Activated CD4-positive, alpha-beta T cell treated with anti-CD3 and anti-CD28 coated beads for 36 hours (primary cell): ENCODE data around the gene AGBL1. TPM values are rescaled to one million over a fixed set of nuclear protein-coding genes. Genes with fewer than 3 reads are reported as not detected.

Experiments used
- ATAC-seq: fragments of 200-7000 bp; cut with Tn5 transposase; one replicate; pipeline ENCODE4 v1.10.0; 2021; ENCODE audit warnings: mild to moderate bottlenecking, moderate library complexity
- CTCF ChIA-PET: fragments of 350-600 bp; sonication (Branson Sonifier 250); formaldehyde crosslinking; loops from one replicate; lab custom pipeline; 2021; ENCODE audit warnings: antibody characterized with exemption; lab: Charles Lee
- POLR2A ChIA-PET: fragments of 350-600 bp; sonication (Branson Sonifier 250); formaldehyde crosslinking; loops from one replicate; lab custom pipeline; 2021; ENCODE audit warnings: antibody characterized with exemption, inconsistent platforms; lab: Charles Lee
- DNase-seq: peaks from one replicate; pipeline ENCODE4 v3.0.0-alpha.2; 2020
- H3K27ac Mint-ChIP-seq: one replicate; pipeline ENCODE4 v1.8.0; 2021; ENCODE audit warnings: mixed read lengths
- H3K27me3 Mint-ChIP-seq: one replicate; pipeline ENCODE4 v1.8.0; 2021; ENCODE audit warnings: mixed read lengths
- H3K36me3 Mint-ChIP-seq: one replicate; pipeline ENCODE4 v1.8.0; 2021; ENCODE audit warnings: low read depth, mixed read lengths
- H3K4me1 Mint-ChIP-seq: one replicate; pipeline ENCODE4 v1.8.0; 2021; ENCODE audit warnings: mixed read lengths
- H3K4me3 Mint-ChIP-seq: one replicate; pipeline ENCODE4 v1.8.0; 2021; ENCODE audit warnings: mild to moderate bottlenecking, moderate library complexity, mixed read lengths
- H3K9me3 Mint-ChIP-seq: one replicate; pipeline ENCODE4 v1.8.0; 2021; ENCODE audit warnings: low read depth, mixed read lengths
- intact Hi-C, 2 experiments: fragments of 100-400 bp; cut with DNase I in 1 of 2; cut with micrococcal nuclease in 1 of 2; formaldehyde crosslinking; loops; one replicate each; pipeline versions ENCODE4 v1.14.2 to v1.15.1; 2022 to 2024; cut with DNase I, micrococcal nuclease
- total RNA-seq, 2 experiments: library from RNA; stranded (reverse); gene quantifications; one replicate each; pipeline ENCODE4 v1.2.3, GENCODE V29; 2021

AGBL1 gene
- total RNA-seq, 2 experiments from 2014 or later = 0.04 to 0.05 TPM

DNA sequence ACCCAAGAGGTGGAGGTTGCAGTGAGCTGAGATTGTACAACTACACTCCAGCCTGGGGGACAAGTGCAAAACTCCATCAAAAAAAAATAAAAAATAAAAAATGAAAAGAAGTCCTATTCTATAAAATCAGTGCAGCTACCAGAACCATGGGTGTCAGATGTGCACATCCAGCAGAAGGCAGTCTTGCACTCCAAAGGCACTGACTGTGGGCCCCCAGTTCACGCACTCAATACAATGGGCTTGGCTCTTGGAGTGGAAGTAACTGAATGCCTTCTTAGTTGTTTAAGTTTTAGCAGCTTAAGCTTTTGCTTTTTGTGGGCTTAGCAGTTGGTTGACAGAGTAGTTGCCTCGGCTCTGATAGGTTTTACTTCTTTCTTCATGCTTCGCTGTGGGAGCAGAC lies 141.4 kb downstream of the AGBL1 start:
- CTCF ChIA-PET = interaction anchor here (0.6 kb wide), 2 partner anchors 722 to 1862 kb away, joined by 3 read pairs; no protein-coding TSS in a partner anchor
- POLR2A ChIA-PET = no interaction called here
- no peak for DNase-seq
- ATAC-seq = no peak
- Mint-ChIP-seq H3K4me1 (no peaks in the 10 kb centered on the region), H3K27ac (no peak overlapping the region), H3K9me3 (peaks cover 14% of the 10 kb centered on the region), H3K4me3 (no peak overlapping the region), H3K27me3 (peaks cover 15% of the 10 kb centered on the region), H3K36me3 (no peaks in the 10 kb centered on the region)
- intact Hi-C loops = no loop called here

DNA sequence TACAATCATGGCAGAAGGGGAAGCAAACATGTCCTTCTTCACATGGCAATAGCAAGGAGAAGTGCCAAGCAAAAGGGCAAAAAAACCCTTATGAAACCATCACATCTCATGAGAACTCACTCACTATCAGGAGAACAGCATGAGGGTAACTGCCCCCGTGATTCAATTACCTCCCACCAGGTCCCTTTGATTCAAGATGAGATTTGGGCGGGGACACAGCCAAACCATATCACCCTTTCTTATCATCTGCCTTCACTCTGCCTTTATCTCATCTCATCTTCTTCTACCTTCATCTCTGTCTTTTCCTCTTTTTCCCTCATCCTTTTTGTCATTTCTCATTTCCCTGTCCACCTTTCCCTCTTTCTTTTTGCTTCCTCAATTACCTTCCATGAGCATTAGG lies 149.6 kb downstream of the AGBL1 start:
- Mint-ChIP-seq H3K4me3 (no peak overlapping the region), H3K4me1 (no peaks in the 10 kb centered on the region), H3K27ac (no peak overlapping the region), H3K27me3 (peaks cover 34% of the 10 kb centered on the region), H3K36me3 (no peaks in the 10 kb centered on the region), H3K9me3 (no peaks in the 10 kb centered on the region)
- ChIA-PET POLR2A (no interaction called here), CTCF (no interaction called here)
- ATAC-seq (no peak), DNase-seq (no peak)
- intact Hi-C loops = loop anchor here in 1 of 2 experiments (5.0 kb wide), 1 partner anchor 362 kb away; no protein-coding TSS in a partner anchor

- intact Hi-C loops = loop anchor here (5.0 to 10.0 kb wide), 4 partner anchors 48 to 1375 kb away; no protein-coding TSS in a partner anchor
- POLR2A ChIA-PET = no interaction called here
- H3K27ac Mint-ChIP-seq = no peak overlapping the region
Observed at GRCh38 chr15:86229936-86230335, 150.3 kb downstream of the AGBL1 start.

GRCh38 chr15:86231864-86232721 lies 152.4 kb downstream of the AGBL1 start:
- Mint-ChIP-seq H3K27ac (no peak overlapping the region), H3K4me1 (no peaks in the 10 kb centered on the region), H3K27me3 (peaks cover 33% of the 10 kb centered on the region), H3K9me3 (no peaks in the 10 kb centered on the region), H3K36me3 (no peaks in the 10 kb centered on the region), H3K4me3 (no peak overlapping the region)
- POLR2A ChIA-PET = no interaction called here
- DNase-seq (peak; percentile 49), ATAC-seq (peak; percentile 65)
- CTCF ChIA-PET = interaction anchor here (1.0 to 1.5 kb wide), 5 partner anchors 10 to 109 kb away, joined by 3 to 4 read pairs (median 3); no protein-coding TSS in a partner anchor
- intact Hi-C loops = loop anchor here (1.0 to 10.0 kb wide), 4 partner anchors 50 to 1373 kb away; no protein-coding TSS in a partner anchor

More at GRCh38 chr15:86229936-86230335, 150.3 kb downstream of the AGBL1 start:
- CTCF ChIA-PET = no interaction called here
- Mint-ChIP-seq H3K27me3 (peaks cover 34% of the 10 kb centered on the region), H3K4me1 (no peaks in the 10 kb centered on the region), H3K4me3 (no peak overlapping the region), H3K9me3 (no peaks in the 10 kb centered on the region), H3K36me3 (no peaks in the 10 kb centered on the region)
- DNase-seq (no peak), ATAC-seq (no peak)

- Mint-ChIP-seq H3K36me3 (no peaks in the 10 kb centered on the region), H3K4me3 (no peak overlapping the region), H3K4me1 (no peaks in the 10 kb centered on the region), H3K27me3 (peaks cover 23% of the 10 kb centered on the region), H3K27ac (no peak overlapping the region), H3K9me3 (no peaks in the 10 kb centered on the region)
- DNase-seq = no peak
- intact Hi-C loops = loop anchor here in 1 of 2 experiments (10.0 kb wide), 1 partner anchor 1369 kb away; no protein-coding TSS in a partner anchor
- ChIA-PET POLR2A (no interaction called here), CTCF (no interaction called here)
- no peak for ATAC-seq
Observed at GRCh38 chr15:86235667-86236066, 156.0 kb downstream of the AGBL1 start.

DNA sequence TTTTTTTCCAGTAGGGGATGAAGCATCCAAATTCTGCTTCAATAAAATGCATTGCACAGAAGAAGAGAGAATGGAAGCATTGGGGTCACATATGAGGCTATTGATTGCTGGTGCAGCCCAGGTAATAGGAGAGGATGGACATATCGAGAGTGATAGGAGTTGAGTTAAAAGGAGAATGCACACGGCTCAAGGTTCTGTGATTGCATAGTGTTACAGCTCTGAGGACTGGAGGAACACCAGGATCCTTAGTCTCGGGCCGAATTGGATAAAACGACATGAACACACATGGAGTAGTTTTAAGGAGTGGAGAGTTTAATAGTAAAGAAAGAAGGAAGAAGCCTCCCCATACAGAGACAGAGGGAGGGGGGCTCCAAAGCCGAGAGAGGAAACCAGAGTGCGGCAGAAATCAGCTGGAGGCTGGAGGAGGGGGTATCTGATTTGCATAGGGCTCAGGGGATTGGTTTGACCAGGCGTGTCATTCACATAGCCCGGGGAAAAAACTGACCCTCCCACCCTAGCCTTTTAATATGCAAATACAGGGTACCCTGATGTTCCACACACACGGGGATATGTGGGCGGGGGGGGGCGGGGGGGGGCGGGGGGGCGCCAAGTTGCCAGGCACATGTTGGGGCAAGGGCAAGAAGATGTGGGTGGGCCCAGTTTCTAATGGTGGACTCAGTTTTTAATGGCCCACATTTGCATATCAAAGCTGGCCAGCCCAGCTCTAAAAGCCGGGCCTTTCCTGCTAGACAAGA lies 156.9 kb downstream of the AGBL1 start:
- Mint-ChIP-seq H3K4me3 (no peak overlapping the region), H3K9me3 (no peaks in the 10 kb centered on the region), H3K36me3 (no peaks in the 10 kb centered on the region), H3K4me1 (no peaks in the 10 kb centered on the region), H3K27ac (no peak overlapping the region), H3K27me3 (peaks cover 23% of the 10 kb centered on the region)
- intact Hi-C loops = loop anchor here in 1 of 2 experiments (10.0 kb wide), 1 partner anchor 1368 kb away; no protein-coding TSS in a partner anchor
- ATAC-seq (no peak), DNase-seq (no peak)
- CTCF ChIA-PET = no interaction called here
- POLR2A ChIA-PET = no interaction called here

- intact Hi-C loops = loop anchor here in 1 of 2 experiments (10.0 kb wide), 1 partner anchor 1368 kb away; no protein-coding TSS in a partner anchor
- no peaks in the 10 kb centered on the region for H3K36me3 Mint-ChIP-seq
- CTCF ChIA-PET = no interaction called here
Observed at GRCh38 chr15:86237111-86237500, 157.4 kb downstream of the AGBL1 start.

GRCh38 chr15:86247249-86247955 lies 167.7 kb downstream of the AGBL1 start:
- Mint-ChIP-seq H3K36me3 (no peaks in the 10 kb centered on the region), H3K27me3 (peaks cover 3% of the 10 kb centered on the region), H3K27ac (no peak overlapping the region), H3K9me3 (no peaks in the 10 kb centered on the region), H3K4me1 (no peaks in the 10 kb centered on the region), H3K4me3 (no peak overlapping the region)
- ATAC-seq (no peak), DNase-seq (no peak)
- intact Hi-C loops = no loop called here
- ChIA-PET POLR2A (no interaction called here), CTCF (no interaction called here)

More at GRCh38 chr15:86237111-86237500, 157.4 kb downstream of the AGBL1 start:
- Mint-ChIP-seq H3K9me3 (no peaks in the 10 kb centered on the region), H3K4me1 (no peaks in the 10 kb centered on the region), H3K4me3 (no peak overlapping the region), H3K27me3 (peaks cover 17% of the 10 kb centered on the region), H3K27ac (no peak overlapping the region)
- no peak for DNase-seq
- POLR2A ChIA-PET = no interaction called here
- ATAC-seq = no peak

GRCh38 chr15:86255247-86255646 lies 175.6 kb downstream of the AGBL1 start:
- CTCF ChIA-PET = no interaction called here
- Mint-ChIP-seq H3K27me3 (no peaks in the 10 kb centered on the region), H3K4me3 (no peak overlapping the region), H3K36me3 (no peaks in the 10 kb centered on the region), H3K9me3 (no peaks in the 10 kb centered on the region), H3K27ac (no peak overlapping the region), H3K4me1 (no peaks in the 10 kb centered on the region)
- intact Hi-C loops = no loop called here
- DNase-seq (no peak), ATAC-seq (no peak)
- POLR2A ChIA-PET = no interaction called here

DNA sequence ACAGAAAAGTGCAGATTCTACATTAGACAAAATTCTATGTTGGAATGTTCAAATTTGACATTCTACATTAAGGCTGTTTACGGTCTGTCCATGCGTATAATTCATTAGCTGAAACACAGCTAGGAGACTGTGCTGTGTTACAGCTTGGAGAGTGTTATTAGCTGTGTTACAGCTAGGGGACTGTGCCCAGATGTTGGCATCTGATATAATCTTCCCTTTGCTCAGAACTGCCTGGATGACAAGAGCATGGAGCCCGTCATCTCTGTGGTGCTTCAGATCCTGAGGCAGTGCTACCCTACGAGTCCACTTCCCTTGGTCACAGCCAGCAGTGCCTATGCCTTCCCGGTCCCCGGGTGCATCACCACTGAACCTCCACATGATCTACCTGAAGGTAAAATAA lies 177.0 kb downstream of the AGBL1 start:
- ATAC-seq = no peak
- Mint-ChIP-seq H3K27me3 (peaks cover 2% of the 10 kb centered on the region), H3K36me3 (no peaks in the 10 kb centered on the region), H3K4me1 (no peaks in the 10 kb centered on the region), H3K27ac (no peak overlapping the region), H3K4me3 (no peak overlapping the region), H3K9me3 (no peaks in the 10 kb centered on the region)
- ChIA-PET POLR2A (no interaction called here), CTCF (no interaction called here)
- intact Hi-C loops = no loop called here
- DNase-seq = no peak

DNA sequence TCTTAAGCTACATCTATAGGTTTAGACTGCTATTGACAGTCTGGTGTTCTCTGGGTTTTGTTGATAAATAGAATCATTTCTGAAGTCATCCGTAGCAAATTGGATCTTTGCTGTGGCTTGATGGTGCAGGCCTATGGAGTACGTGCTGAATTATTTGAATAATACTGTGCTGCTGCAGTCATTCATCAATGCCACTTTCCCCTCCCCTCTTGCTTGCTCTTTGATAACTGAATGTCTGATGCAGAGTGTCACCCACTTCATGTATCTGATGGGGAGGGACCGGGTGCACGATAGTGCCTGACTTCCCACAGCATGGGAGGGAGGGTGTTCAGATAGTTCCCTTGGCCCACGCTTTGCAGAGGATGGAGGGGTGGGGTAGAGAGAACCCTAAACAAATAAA lies 179.9 kb downstream of the AGBL1 start:
- Mint-ChIP-seq H3K27me3 (peaks cover 2% of the 10 kb centered on the region), H3K4me3 (no peak overlapping the region), H3K4me1 (no peaks in the 10 kb centered on the region)

More for the DNA sequence above, 179.9 kb downstream of the AGBL1 start:
- H3K27ac Mint-ChIP-seq = no peak overlapping the region
- intact Hi-C loops = no loop called here
- H3K9me3 Mint-ChIP-seq = no peaks in the 10 kb centered on the region
- ATAC-seq = no peak
- CTCF ChIA-PET = interaction anchor here (0.6 kb wide), 1 partner anchor 1077 kb away, joined by 3 read pairs; no protein-coding TSS in a partner anchor
- no peaks in the 10 kb centered on the region for H3K36me3 Mint-ChIP-seq
- POLR2A ChIA-PET = no interaction called here
- no peak for DNase-seq
